RWPE1 (cell line): Measurements from ENCODE around the gene PLET1.

Experiments used
- CTCF ChIA-PET: fragments of 350-600 bp; sonication (Branson Sonifier 250); formaldehyde crosslinking; extraction: SDS; loops from one replicate; lab custom pipeline; 2021; lab: Yijun Ruan, JAX
- POLR2A ChIA-PET: fragments of 400-600 bp; formaldehyde crosslinking; extraction: SDS; loops from one replicate; lab custom pipeline; 2020; ENCODE audit warnings: antibody characterized with exemption; ENCODE audit not compliant: low non-redundant PET; lab: Yijun Ruan, JAX
- DNase-seq: peaks from one replicate; pipeline ENCODE4 v3.0.0; 2012; ENCODE audit warnings: low spot score
- H3K27ac ChIP-seq: fragments of 450-650 bp; 2 replicates; pipeline ENCODE4 v1.5.1; 2017
- CTCF ChIP-seq: fragments of 450-650 bp; conservative IDR thresholded peaks from 2 replicates; pipeline ENCODE4 v1.5.1; 2017; ENCODE audit warnings: low read depth, mild to moderate bottlenecking

The PLET1 gene

GRCh38 chr11:112289588-112290492 lies 29.2 kb upstream of the PLET1 start:
- POLR2A ChIA-PET: no interaction called here
- peak; percentile 83 for DNase-seq
- H3K27ac ChIP-seq: peak overlapping the region; percentile 66

GRCh38 chr11:112288021-112288420 lies 27.4 kb upstream of the PLET1 start:
- TF ChIP-seq CTCF: no peak
- ChIA-PET CTCF (interaction anchor here (0.5 to 1.6 kb wide), 4 partner anchors 215 to 1002 kb away, joined by 3 to 12 read pairs (median 6); no protein-coding TSS in a partner anchor), POLR2A (no interaction called here)
- no peak overlapping the region for H3K27ac ChIP-seq
- no peak for DNase-seq

More at GRCh38 chr11:112289588-112290492, 29.2 kb upstream of the PLET1 start:
- TF ChIP-seq CTCF: peak; percentile 93
- CTCF ChIA-PET: interaction anchor here (0.7 to 1.6 kb wide), 4 partner anchors 10 to 1000 kb away, joined by 3 to 12 read pairs (median 6); no protein-coding TSS in a partner anchor

GRCh38 chr11:112285841-112286311 lies 25.2 kb upstream of the PLET1 start:
- H3K27ac ChIP-seq: no peak overlapping the region
- no peak for DNase-seq
- no peak for TF ChIP-seq CTCF
- ChIA-PET CTCF (interaction anchor here (1.2 kb wide), 2 partner anchors 66 to 1004 kb away, joined by 3 to 7 read pairs; no protein-coding TSS in a partner anchor), POLR2A (no interaction called here)

- ChIA-PET POLR2A (no interaction called here), CTCF (interaction anchor here (2.0 to 3.4 kb wide), 2 partner anchors 61 to 168 kb away, joined by 13 to 32 read pairs; no protein-coding TSS in a partner anchor)
- TF ChIP-seq CTCF: no peak
- no peak for DNase-seq
- H3K27ac ChIP-seq: no peak overlapping the region
Observed at GRCh38 chr11:112281726-112282125, 21.1 kb upstream of the PLET1 start.

GRCh38 chr11:112280268-112281126 lies 19.8 kb upstream of the PLET1 start:
- ChIA-PET CTCF (interaction anchor here (0.5 to 3.4 kb wide), 41 partner anchors 22 to 1615 kb away, joined by 3 to 32 read pairs (median 3); partner anchors contain the start of genes BCO2, PTS and SIK2), POLR2A (interaction anchor here (0.5 to 0.7 kb wide), 2 partner anchors 61 to 676 kb away, joined by 4 to 9 read pairs; no protein-coding TSS in a partner anchor)
- DNase-seq: peak; percentile 82
- TF ChIP-seq CTCF: peak; percentile 47
- peak overlapping the region; percentile 30 for H3K27ac ChIP-seq

GRCh38 chr11:112279901-112280267 lies 19.2 kb upstream of the PLET1 start:
- peak overlapping the region; percentile 30 for H3K27ac ChIP-seq
- POLR2A ChIA-PET: interaction anchor here (0.5 to 0.7 kb wide), 2 partner anchors 61 to 675 kb away, joined by 4 to 9 read pairs; no protein-coding TSS in a partner anchor
- DNase-seq: peak; percentile 55
- CTCF ChIA-PET: interaction anchor here (0.5 to 3.4 kb wide), 33 partner anchors 9 to 1030 kb away, joined by 3 to 32 read pairs (median 3); partner anchors contain the start of genes BCO2 and PTS
- peak; percentile 77 for TF ChIP-seq CTCF
